Astrocyte (in vitro differentiated cells and primary cell): Measurements from ENCODE around the gene ANAPC10.

ENCODE experiments used
- EZH2 ChIP-seq: IDR thresholded peaks from 2 replicates; pipeline ENCODE4 v1.6.1; 2012; ENCODE audit warnings: mild to moderate bottlenecking, low read length, inconsistent platforms; ENCODE audit not compliant: insufficient read depth
- TF ChIP-seq, protein P1 (sequence below): IDR thresholded peaks from 2 replicates; pipeline ENCODE4 v1.5.1; 2011; ENCODE audit warnings: low read depth, mild to moderate bottlenecking, inconsistent platforms, low read length, moderate library complexity; ENCODE audit not compliant: insufficient read depth

DNA sequence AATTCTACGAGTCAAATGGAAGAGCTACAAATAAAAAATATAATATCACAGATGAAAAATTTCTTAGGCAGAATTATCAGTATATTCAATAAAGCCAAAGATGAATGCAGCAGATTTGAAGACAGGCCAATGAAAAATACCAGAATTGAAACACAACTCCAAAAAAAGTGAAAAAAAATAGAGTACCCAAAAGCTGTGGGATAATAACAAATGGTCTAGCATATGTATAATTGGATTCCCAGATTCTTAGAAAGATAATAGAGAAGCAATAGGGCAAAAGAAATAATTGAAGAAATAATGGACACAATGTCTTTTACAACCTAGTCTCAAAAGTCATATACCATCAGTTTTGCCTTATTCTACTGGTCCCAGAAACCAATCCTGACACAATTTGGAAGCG is 4.4 kb downstream of the ANAPC10 start:
- TF ChIP-seq EZH2 = no peak
- TF ChIP-seq, protein P1, sequence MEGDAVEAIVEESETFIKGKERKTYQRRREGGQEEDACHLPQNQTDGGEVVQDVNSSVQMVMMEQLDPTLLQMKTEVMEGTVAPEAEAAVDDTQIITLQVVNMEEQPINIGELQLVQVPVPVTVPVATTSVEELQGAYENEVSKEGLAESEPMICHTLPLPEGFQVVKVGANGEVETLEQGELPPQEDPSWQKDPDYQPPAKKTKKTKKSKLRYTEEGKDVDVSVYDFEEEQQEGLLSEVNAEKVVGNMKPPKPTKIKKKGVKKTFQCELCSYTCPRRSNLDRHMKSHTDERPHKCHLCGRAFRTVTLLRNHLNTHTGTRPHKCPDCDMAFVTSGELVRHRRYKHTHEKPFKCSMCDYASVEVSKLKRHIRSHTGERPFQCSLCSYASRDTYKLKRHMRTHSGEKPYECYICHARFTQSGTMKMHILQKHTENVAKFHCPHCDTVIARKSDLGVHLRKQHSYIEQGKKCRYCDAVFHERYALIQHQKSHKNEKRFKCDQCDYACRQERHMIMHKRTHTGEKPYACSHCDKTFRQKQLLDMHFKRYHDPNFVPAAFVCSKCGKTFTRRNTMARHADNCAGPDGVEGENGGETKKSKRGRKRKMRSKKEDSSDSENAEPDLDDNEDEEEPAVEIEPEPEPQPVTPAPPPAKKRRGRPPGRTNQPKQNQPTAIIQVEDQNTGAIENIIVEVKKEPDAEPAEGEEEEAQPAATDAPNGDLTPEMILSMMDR = no peak
